Muscle layer of colon (tissue), 2 donors: Measurements from ENCODE around the gene GPC5.
"Not testable (repeated sequence)": the region's sequence is repeated elsewhere in the genome, so short reads cannot be mapped to it uniquely, and the experiment has no call there.

Experiments
- H3K27ac ChIP-seq: one replicate; pipeline ENCODE4 v1.7.0; 2013; ENCODE audit warnings: low read depth, mild to moderate bottlenecking, low read length, moderate library complexity
- H3K27me3 ChIP-seq, 2 donors: one replicate each; pipeline ENCODE4 v1.7.0; 2013; ENCODE audit warnings: low read length in 2 of 2, mild to moderate bottlenecking in 2 of 2; ENCODE audit not compliant: insufficient read depth in 2 of 2, control insufficient read depth in 1 of 2
- H3K36me3 ChIP-seq: one replicate; pipeline ENCODE4 v1.7.0; 2013; ENCODE audit warnings: mild to moderate bottlenecking, low read length; ENCODE audit not compliant: insufficient read depth
- H3K4me1 ChIP-seq: one replicate; pipeline ENCODE4 v1.7.0; 2013; ENCODE audit warnings: mild to moderate bottlenecking, low read length; ENCODE audit not compliant: insufficient read depth
- H3K4me3 ChIP-seq, 2 donors: one replicate each; pipeline ENCODE4 v1.7.0; 2013; ENCODE audit warnings: low read length in 2 of 2, low read depth in 1 of 2, mild to moderate bottlenecking in 1 of 2, moderate library complexity in 1 of 2
- H3K9ac ChIP-seq: one replicate; pipeline ENCODE4 v1.7.0; 2013; ENCODE audit warnings: low read length
- H3K9me3 ChIP-seq: one replicate; pipeline ENCODE4 v1.7.0; 2013; ENCODE audit warnings: mild to moderate bottlenecking, low read length
- donor health status: abdominal sarcoma.
- donor health status: Adenocarcinoma of cecum.

Gene GPC5

DNA sequence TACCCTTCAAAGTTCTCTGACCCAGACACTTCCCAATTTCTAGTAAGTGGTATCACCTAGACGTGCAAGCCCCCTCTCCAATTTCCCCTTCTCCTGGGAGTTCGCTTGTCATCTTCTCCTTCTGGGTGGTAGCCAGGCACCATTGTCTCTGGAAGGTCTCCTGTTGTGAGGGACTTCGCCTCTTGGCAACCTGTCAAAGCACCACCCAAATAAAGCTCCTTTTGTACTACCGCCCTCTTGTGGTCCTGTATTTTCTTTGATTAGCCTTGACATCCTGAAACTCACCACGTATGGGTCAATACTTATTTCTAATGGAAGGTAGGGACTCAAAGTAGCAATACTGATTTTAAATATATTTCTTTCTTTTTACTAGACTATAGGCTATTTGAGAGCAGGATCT, 8.2 kb downstream of the GPC5 start:
- Histone ChIP-seq H3K9ac (no peak overlapping the region), H3K27ac (no peak overlapping the region), H3K9me3 (no peaks in the 10 kb centered on the region), H3K27me3 (no peaks in the 10 kb centered on the region), H3K4me3 (no peak overlapping the region), H3K4me1 (no peaks in the 10 kb centered on the region), H3K36me3 (no peaks in the 10 kb centered on the region)

DNA sequence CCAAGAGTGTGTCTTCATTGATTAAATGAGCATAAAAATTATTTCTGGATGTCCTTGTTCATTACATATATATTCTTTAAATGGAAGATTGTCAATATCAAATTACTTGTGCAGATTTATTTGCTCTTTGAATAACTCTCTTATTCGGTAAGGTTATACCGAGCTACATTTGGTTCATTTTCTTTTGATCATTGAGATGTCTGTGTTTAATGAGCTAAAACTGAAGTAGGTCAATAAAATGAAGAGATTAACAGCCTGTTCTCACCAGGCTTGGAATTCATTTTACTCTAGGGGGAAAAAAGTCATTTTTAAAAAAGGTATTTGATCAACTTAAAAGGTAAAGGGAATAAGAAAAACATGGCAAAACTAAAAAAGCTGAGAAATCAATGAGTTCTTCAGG, 10.6 kb downstream of the GPC5 start:
- Histone ChIP-seq H3K4me3 (no peak overlapping the region), H3K9me3 (no peaks in the 10 kb centered on the region), H3K4me1 (no peaks in the 10 kb centered on the region), H3K27me3 (no peaks in the 10 kb centered on the region), H3K36me3 (no peaks in the 10 kb centered on the region), H3K27ac (no peak overlapping the region), H3K9ac (no peak overlapping the region)

DNA sequence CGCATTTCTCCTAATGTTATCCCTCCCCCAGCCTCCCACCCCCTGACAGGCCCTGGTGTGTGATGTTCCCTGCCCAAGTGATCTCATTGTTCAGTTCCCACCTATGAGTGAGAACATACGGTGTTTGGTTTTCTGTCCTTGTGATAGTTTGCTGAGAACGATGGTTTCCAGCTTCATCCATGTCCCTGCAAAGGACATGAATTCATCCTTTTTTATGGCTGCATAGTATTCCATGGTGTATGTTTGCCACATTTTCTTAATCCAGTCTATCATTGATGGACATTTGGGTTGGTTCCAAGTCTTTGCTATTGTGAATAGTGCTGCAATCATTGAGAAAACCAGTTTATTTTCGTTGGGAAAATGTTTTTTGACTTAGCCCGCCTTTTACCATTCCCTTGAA, 18.2 kb downstream of the GPC5 start:
- not testable (repeated sequence) for H3K4me1 ChIP-seq, H3K27me3 ChIP-seq, H3K9me3 ChIP-seq, H3K27ac ChIP-seq, H3K9ac ChIP-seq, H3K36me3 ChIP-seq, H3K4me3 ChIP-seq

DNA sequence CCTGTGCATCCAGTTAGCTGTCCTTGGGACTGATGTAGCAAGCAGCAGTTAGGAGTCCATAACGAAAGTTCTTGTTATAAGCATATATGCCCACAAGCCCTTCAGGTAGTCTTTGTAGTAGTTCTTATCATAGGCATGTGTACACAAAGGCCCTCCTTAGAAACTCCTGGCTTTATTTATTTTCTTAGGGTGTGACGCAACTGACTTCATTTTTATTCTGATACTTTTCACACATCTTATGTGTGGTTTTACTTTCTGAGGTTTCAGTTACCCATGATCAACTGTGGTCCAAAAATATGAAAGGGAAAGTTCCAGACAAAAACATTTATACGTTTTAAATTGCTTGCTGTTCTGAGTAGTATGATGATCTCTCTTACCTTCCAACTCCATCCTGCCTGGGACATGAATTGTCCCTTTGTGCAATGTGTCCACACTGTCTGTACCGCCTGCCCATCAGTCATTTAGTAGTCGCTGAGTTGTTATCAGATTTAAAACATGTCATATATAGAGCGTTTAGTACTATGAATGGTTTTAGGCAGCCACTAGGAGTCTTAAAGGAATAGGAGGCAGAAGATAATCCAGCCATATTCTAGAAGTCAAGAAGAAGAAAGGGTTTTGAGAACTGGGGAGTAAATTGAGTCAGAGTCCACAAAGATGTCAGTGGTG, 19.4 kb downstream of the GPC5 start:
- Histone ChIP-seq H3K4me3 (no peak overlapping the region), H3K27ac (no peak overlapping the region), H3K9ac (no peak overlapping the region), H3K9me3 (no peaks in the 10 kb centered on the region), H3K36me3 (no peaks in the 10 kb centered on the region), H3K27me3 (no peaks in the 10 kb centered on the region), H3K4me1 (no peaks in the 10 kb centered on the region)

DNA sequence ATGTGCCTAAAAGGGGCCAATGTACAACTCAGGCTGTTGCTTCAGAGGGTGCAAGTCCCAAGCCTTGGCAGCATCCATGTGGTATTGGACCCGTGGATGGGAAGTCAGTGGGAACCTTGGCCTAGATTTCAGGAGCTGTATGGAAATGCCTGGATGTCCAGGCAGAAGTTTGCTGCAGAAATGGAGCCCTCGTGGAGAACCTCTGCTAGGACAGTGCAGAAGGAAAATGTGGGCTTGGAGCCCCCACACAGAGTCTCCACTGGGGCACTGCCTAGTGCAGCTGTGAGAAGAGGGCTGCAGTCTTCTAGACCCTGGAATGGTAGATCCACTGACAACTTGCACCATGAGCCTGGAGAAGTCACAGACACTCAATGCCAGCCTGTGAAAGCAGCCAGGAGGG, 28.5 kb downstream of the GPC5 start:
- Histone ChIP-seq H3K36me3 (no peaks in the 10 kb centered on the region), H3K27ac (no peak overlapping the region)

DNA sequence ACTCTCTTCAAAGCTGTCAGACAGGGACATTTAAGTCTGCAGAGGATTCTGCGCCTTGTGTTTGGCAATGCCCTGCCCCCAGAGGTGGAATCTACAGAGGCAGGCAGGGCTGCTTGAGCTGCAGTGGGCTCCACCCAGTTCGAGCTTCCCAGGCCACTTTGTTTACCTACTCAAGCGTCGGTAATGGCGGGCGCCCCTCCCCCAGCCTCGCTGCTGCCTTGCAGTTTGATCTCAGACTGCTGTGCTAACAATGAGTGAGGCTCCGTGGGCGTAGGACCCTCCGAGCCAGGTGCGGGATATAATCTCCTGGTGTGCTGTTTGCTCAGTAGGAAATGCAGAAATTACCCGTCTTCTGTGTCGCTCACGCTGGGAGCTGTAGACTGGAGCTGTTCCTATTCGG, 40.3 kb downstream of the GPC5 start:
- not testable (repeated sequence) for H3K36me3 ChIP-seq, H3K9me3 ChIP-seq, H3K4me1 ChIP-seq, H3K9ac ChIP-seq, H3K27me3 ChIP-seq, H3K4me3 ChIP-seq, H3K27ac ChIP-seq

More for the DNA sequence above, 28.5 kb downstream of the GPC5 start:
- Histone ChIP-seq H3K4me1 (no peaks in the 10 kb centered on the region), H3K4me3 (no peak overlapping the region), H3K9ac (no peak overlapping the region), H3K9me3 (no peaks in the 10 kb centered on the region), H3K27me3 (no peaks in the 10 kb centered on the region)

DNA sequence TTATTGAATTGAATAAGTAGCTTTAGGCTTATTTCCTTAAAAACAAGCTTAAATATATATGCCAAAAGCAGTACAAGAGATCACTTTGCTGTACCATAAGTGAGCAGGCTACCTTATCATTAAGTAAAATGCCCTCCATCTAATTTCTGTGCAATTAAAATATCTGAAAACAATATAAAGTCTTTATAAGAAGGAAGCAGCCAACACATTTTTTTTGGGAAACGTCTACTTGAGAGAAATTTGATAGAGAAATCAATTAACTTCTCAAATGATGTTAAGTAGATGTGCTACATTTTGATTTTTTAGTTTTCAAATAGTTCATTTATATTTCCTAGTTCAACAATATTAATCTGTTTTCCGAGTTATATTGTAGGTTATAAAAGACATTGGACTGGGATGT, 52.5 kb downstream of the GPC5 start:
- Histone ChIP-seq H3K4me1 (no peaks in the 10 kb centered on the region), H3K36me3 (no peaks in the 10 kb centered on the region), H3K4me3 (no peak overlapping the region), H3K9me3 (no peaks in the 10 kb centered on the region), H3K9ac (no peak overlapping the region), H3K27ac (no peak overlapping the region), H3K27me3 (no peaks in the 10 kb centered on the region)

DNA sequence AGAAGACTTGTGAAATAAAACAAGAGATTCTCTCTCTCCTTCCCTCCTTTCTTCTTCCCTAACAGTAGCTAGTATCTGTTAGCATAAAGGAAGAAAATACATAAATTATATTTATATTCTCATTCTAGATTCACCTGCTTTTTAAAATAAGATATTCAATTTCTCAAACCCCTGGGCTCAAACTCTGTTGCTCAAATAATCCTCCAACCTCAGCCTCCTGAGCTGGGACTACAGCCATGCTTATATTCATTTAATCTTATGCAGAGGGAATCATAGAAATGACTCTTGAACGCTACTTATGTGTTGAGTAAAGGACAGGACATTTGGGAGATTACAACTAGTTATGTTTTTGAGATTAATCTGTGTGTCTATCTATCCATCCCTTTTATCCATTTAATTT, 56.2 kb downstream of the GPC5 start:
- H3K27me3 ChIP-seq: no peaks in the 10 kb centered on the region
- H3K4me1 ChIP-seq: no peaks in the 10 kb centered on the region
- no peak overlapping the region for H3K4me3 ChIP-seq
- no peaks in the 10 kb centered on the region for H3K9me3 ChIP-seq
- H3K36me3 ChIP-seq: no peaks in the 10 kb centered on the region
- no peak overlapping the region for H3K27ac ChIP-seq
- no peak overlapping the region for H3K9ac ChIP-seq

DNA sequence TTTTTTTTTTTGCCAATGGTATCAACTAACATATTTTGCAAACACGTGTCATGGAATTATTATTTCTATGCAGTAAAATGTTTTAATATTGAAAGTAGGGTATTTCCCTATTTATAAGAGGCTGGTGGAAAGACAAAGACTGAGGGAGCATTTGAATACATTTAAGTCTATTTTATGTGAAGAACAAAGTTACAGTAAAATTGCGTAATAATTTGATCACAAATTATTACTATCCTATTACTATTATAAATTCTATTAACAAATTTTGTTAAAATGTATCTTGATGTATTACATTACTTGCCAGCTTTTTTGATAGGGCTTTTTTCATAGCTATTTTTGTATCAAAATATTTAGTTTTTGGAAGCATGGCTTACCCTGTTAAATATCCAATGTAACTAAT, 58.4 kb downstream of the GPC5 start:
- Histone ChIP-seq H3K27me3 (no peaks in the 10 kb centered on the region), H3K9ac (no peak overlapping the region), H3K36me3 (no peaks in the 10 kb centered on the region), H3K4me1 (no peaks in the 10 kb centered on the region), H3K9me3 (no peaks in the 10 kb centered on the region), H3K27ac (no peak overlapping the region), H3K4me3 (no peak overlapping the region)

DNA sequence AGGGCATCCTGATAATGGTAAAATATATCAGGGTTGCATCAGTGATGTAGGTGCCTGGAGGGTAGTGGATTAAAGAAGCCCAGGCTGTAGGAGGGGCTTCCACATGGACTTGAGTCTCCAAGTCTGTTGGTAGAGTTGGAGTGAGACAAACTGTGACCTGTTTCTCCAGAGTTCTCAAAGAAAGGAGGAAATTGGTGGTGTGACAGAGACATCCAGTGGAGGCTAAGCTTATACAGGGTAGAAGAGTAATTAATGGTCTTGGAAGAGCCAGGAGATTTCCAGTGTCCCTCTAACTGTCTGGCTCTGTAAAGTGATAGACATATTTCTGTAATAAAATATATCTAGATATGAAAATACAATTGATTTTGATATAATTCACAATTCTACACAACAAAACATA, 61.1 kb downstream of the GPC5 start:
- Histone ChIP-seq H3K36me3 (no peaks in the 10 kb centered on the region), H3K27ac (no peak overlapping the region), H3K9ac (no peak overlapping the region), H3K4me3 (no peak overlapping the region), H3K27me3 (no peaks in the 10 kb centered on the region), H3K4me1 (no peaks in the 10 kb centered on the region), H3K9me3 (no peaks in the 10 kb centered on the region)

DNA sequence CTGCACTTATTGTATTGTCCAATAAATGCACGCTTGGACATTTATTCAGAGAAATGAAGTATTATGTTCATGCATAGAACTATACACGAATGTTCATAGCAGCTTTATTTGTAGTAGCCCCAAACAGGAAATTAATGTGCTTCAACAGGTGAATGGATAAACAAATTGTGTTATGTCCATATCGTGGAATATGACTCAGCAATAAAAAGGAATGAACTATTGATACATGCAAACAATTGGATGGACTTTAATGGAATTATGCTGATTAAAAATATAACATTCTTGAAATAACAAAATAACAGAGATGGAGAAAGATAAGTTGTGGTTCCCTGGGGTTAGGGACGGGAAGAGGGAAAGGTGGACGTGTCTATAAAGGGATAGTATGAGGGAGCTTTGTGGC, 65.9 kb downstream of the GPC5 start:
- no peaks in the 10 kb centered on the region for H3K36me3 ChIP-seq
- no peak overlapping the region for H3K27ac ChIP-seq
- no peaks in the 10 kb centered on the region for H3K9me3 ChIP-seq
- no peaks in the 10 kb centered on the region for H3K4me1 ChIP-seq
- no peaks in the 10 kb centered on the region for H3K27me3 ChIP-seq
- H3K4me3 ChIP-seq: no peak overlapping the region
- no peak overlapping the region for H3K9ac ChIP-seq

DNA sequence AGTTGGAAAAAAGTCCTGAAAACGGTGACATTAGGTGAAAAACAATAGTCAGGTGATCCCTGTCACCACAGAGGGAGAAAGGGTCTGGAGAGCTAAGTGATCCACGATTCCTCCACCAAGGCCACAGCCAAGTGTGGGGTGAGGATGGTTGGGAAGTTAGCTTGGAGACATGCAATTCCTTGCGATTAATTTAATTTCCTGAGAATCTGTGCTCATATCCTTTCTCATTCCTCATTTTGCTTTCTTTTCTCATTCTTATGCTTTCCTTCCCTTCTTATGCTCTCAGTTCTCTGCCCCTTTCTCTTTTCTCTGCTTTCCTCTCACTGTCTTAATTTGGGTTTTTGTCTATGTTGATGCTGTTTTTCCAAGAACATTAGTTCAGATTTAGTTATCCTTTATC, 68.8 kb downstream of the GPC5 start:
- Histone ChIP-seq H3K36me3 (no peaks in the 10 kb centered on the region), H3K4me3 (no peak overlapping the region), H3K27ac (no peak overlapping the region), H3K9ac (no peak overlapping the region), H3K27me3 (no peaks in the 10 kb centered on the region), H3K4me1 (no peaks in the 10 kb centered on the region), H3K9me3 (no peaks in the 10 kb centered on the region)
